Umbilical cord (tissue), 2 donors: ENCODE results near the gene RABGAP1L. TPM values are rescaled to one million over a fixed set of nuclear protein-coding genes. Genes with fewer than 3 reads are reported as not detected.
"Not testable (repeated sequence)": the region's sequence is repeated elsewhere in the genome, so short reads cannot be mapped to it uniquely, and the experiment has no call there.

Source experiments
- DNase-seq: peaks from one replicate; pipeline ENCODE4 v3.0.0-alpha.2; 2015; ENCODE audit warnings: low spot score
- total RNA-seq: library from RNA; depleted of rRNA; stranded (reverse); fragments of >200 nt; gene quantifications from one replicate; pipeline ENCODE4 v1.2.3, GENCODE V29; 2014; ENCODE audit warnings: low replicate concordance; ENCODE audit not compliant: insufficient read depth

The RABGAP1L gene
- total RNA-seq, 1 donor from 2014 or later, result 40.9 TPM

DNA sequence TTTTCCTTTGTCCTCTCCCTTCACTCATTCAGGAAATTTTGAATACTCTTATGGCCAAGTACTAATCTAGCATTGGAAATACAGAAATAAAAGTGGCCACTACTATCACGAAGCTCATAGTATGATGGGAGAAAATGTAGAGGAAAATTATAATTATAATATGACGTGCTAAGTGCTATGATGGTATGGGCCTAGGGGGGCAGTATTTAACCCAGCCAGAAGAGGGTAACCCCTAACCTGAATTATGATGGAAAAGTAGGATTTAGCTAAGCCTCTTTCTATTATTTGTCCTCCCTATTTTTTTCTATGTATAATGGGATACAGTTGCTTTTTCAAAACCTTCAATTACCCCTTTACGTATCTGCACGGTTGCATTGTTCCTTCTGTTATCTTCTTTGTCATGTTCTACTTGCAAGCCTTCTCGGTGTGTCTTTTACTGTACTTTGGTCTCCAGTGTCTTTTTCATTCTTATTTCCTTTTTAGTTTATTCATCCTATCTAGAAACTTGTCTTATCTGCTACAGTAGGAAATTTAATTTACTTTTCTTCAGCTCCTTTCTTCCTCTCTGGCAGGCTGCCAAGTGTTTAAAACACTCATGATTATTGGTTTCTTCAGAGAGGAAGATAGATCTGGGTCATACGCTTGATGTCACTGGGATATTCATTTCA, 199.6 kb downstream of the RABGAP1L start:
- DNase-seq, result no peak

DNA sequence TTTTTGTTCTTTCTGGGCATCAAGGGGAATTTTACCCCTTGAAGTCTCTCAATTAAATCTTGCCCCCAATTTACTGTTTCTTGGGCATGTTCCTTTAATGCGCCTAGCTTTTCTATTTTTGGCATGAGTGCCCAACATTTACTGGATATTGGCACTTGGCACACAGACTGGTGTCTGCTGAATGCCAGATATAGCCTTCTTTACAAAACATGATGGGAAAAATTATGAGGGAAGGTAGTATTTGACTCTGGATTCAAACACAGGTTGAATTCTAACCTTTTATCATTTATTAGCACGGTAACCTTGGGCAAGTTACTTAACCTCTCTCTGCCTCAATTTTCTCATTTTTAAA, 200.1 kb downstream of the RABGAP1L start:
- DNase-seq, result no peak

DNA sequence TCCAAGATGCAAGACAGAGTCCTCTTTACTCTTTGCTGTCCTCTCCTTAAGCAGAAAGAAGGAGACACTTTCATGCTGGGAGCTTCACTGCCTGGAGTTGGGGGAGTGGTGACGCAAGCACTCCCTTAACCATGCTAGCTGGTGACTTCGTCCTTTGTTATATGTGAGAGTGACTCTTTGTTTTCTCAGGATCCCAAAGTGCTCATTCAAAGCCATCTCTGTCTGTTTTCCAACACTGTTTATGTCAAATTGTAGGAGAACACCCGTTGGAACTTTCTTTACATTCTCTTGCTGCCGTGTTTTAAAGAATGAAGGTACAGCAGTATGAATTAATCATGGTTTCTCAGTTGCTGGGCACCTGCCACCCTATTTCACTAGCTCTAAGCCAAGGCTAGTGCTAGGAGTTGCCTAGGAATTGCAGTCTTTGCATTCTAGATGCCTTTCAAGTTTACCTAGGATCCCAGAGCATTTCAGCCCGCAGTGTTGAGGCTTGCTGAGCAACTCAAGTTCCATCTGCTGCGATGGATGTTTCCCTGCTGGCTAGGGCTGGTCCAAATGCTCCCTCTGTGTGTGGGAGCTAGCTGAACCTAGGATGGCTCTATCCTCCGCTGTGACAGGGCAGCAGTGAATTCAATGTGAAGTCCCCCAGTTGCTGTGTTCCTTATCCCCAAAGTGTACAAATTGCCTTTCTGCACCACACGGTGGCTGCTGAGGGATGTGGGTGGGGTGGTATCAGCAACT, 205.8 kb downstream of the RABGAP1L start:
- DNase-seq, result no peak

DNA sequence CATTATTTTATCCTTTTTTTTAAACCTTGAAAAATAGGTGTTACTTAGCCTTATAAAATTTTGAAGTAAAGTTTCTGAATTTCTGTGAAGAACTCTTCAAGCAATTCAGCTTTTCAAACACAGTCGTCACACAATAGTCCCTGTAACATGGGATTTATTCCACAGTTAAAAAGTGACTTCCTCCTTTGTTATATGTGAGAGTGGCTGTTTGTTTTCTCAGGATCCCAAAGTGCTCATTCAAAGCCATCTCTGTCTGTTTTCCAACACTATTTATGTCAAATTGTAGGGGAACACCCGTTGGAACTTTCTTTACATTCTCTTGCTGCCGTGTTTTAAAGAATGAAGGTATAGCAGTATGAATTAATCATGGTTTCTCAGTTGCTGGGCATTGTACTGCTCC, 207.6 kb downstream of the RABGAP1L start:
- DNase-seq, result no peak

DNA sequence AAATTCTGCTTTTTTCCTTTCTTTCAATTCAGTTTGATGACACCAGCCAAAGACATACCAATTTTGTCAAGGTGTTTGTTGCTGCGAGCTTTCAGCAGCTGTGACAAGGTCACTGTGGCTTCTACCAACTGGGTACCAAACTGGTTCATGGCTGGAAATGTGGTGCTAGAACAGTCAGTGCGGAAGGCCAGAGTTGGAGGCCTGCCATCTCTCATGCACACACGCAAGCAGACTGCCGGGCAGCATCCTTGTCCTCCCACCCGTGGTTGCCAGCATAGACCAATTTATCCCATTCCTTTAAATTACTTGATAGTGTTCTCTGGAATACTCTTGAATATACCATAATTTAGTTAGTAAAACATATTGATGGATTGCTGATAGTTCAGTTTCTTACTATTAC, 208.6 kb downstream of the RABGAP1L start:
- DNase-seq, result no peak

DNA sequence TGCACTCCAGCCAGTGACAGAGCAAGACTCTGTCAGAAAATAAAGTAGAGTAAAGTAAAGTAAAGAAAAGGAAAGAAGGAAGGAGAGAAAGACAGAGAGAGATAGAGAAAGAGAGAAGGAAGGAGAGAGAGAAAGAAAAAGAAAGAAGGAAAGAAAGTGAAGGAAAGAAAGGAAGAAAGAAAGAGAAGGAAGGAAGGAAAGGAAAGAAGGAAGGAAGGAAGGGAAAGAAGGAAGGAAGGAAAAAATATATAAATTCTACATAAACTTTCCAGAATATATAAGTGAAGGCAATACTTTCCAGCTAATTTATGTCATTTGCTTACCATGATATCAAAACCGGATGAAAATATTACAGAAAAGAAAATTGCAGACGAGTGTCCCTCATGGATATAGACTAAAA, 216.7 kb downstream of the RABGAP1L start:
- no peak for DNase-seq

DNA sequence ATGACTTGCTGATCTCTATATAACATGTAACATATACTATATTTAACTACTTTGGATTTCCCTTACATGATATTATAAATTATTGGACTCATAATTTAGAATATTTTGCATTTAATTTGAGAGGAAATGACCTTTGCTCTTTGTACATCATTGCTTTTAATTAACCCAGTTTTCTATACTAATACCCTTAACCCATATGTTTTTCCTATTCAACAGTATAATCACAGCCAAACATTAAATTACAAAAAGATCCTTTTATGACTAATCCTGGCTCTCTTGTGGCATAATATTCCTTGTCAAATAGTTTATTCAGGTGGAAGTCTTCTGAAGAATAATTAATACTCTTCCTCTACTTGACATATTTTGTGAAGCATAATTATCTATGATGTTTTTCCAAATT, 232.4 kb downstream of the RABGAP1L start:
- DNase-seq, result no peak

DNA sequence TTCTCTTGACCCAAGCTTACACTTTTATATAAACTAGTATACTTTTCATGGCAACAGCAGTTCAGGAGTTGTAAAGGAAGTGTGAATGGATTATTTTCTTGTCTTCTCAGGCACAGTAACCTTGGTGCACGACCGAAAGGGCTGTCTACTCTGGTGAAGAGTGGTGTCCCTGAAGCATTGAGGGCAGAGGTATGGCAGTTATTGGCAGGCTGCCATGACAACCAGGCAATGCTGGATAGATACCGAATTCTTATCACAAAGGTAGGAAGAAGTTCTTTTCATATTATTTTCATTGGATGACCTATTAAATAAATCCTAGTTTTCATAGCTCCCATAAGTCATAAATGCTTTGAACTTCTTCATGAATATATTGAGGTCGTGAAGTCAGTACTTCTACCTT, 234.6 kb downstream of the RABGAP1L start:
- DNase-seq, result no peak

DNA sequence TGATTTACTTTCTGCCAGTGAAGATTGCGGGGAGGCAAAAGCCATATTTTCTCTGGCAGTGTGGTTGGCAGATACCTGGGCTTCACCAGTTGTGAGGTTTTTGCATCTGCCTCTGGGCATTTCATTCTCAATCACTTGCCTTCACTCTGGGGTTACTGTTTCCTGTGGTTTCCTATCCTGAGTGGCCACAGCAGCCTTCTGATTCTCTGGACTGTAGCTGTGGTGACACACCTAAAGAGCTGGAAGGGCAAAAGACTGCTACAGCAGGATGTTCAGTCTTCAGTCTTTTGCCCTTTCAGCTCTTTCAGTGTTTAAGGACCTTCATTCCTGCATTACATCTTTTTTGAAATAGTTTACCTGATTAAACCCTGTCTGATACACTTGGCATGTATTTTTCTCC, 237.9 kb downstream of the RABGAP1L start:
- no peak for DNase-seq

DNA sequence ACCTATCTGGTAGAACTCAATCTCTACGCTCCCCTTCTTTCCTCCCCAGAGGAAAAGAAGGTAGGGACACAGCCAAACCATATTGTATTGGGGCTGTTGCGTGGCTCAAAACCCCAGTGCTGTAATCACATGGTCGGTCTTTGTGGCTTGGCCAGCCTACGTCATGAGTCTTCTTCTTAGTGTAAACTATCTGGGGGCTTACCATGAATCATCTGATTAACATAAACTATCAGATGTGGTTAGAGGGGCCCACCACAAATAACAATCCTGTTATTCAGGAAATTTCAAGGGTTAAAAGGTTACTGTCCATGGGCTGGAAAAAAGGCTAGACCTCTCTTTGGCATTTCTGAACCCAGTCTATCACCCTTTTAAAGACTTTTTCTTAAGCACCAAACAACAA, 238.9 kb downstream of the RABGAP1L start:
- no peak for DNase-seq

DNA sequence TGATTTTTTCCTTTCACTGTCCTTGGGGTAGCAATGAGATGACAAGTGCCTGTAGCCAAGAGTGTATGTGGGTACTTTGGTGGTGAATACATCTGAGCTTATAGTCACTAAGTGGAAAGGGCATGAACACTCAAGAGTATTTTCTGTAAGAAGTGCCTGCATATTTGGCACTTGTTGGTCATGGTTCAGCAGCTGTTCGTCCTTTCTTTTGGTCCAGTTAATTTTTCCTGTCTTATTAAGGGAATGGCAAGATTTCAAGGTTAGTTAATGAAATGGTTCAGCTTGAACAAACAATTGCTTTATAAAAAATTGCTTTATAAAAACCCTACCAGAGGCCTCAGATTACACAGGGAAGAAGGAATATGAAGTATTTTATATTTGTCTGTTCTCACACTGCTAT, 239.9 kb downstream of the RABGAP1L start:
- no peak for DNase-seq

DNA sequence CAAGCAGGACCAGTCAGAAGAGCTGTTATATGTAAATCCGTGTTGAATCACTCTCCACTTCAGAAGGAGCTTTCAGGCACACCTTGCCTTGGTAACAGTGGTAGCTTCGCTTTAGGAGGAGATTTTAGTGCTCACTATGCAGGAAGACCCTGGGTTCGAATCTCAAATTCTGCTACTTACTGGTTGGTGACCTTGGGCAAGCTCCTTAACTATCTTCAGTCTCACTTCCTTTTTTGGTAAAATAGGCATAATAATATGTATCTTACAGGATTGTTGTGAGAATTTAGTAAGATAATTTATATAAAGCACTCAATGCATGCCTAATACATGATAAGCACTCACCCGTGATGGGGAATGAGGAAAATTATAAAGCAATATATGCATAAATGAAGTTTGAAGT, 241.8 kb downstream of the RABGAP1L start:
- DNase-seq, result no peak

DNA sequence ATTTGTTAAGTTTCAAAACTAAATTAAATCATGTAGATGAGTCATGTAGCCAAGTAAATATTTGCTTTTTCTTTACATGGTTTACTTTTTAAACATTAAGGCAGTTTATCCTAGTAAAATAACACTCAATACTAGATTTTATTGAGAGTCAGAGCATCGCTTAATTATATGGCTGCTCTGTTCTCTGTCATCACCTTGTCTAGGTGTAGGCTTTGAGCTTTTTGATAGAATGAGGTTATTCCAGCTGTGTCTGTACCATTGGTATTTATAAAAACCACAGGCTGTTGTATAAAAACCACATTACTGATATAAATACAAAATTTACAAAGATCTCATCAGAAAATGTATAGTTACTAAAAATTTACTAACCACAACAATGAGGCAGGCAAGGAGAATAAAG, 245.9 kb downstream of the RABGAP1L start:
- DNase-seq, result no peak

DNA sequence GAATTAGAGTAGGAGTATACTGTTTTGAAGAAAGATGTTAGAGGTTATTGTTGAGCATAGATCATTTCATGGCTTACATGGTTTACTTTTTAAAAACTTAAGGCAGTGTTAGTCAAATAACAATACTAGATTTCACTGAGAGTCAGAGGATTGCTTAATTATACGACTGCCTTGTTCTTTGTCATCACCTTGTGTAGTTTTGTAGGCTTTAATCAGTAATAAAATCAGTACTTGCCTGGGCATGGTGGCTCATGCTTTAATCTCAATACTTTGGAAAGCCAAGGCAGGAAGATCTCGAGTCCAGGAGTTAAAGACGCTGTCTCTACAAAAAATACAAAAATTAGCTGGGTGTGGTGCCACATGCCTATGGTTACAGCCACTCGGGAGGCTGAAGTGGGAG, 247.1 kb downstream of the RABGAP1L start:
- DNase-seq, result no peak

DNA sequence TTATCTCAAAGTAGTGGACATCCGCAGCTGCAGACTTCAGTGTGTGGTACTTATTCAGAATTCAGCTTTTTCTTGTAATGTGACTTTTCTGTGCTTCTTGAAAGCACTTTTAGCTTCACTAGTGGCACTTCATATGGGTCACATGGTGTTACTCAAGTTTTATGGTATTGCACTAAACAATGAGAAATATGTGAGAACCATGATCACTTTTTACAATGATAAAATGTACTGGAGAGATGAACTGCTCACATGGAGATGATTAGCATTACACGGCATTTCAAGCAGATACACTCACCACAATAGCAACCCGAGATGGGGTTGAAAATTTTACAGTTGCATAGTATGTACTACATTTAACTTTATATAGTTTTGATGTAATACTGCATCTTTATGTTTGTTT, 248.3 kb downstream of the RABGAP1L start:
- DNase-seq, result no peak

DNA sequence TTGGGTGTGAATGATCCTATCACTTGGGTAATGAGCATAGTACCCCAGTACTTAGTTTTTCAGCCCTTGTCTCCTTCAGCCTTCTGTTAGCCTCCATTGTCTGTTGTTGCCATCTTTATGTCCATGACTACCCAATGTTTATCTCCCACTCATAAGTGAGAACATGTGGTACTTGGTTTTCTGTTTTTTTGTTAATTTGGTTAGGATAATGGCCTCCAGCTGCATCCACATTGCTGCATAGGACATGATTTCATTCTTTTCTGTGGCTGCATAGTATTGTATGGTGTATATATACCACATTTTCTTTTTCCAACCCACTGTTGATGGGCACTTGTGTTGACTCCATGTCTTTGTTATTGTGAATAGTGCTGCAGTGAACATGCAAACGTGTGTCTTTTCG, 248.8 kb downstream of the RABGAP1L start:
- DNase-seq, result no peak

DNA sequence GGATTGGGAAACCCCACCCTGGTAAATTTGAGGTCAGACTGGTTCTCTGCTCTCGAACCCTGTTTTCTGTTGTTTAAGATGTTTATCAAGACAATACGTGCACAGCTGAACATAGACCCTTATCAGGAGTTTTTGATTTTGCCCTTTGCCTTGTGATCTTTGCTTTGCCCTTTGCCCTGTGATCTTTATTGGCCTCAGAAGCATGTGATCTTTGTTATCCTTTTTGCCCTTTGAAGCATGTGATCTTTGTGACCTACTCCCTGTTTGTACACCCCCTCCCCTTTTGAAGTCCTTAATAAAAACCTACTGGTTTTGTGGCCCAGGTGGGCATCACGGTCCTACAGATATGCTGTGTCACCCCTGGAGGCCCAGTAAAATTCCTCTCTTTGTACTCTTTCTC, 250.5 kb downstream of the RABGAP1L start:
- not testable (repeated sequence) for DNase-seq

DNA sequence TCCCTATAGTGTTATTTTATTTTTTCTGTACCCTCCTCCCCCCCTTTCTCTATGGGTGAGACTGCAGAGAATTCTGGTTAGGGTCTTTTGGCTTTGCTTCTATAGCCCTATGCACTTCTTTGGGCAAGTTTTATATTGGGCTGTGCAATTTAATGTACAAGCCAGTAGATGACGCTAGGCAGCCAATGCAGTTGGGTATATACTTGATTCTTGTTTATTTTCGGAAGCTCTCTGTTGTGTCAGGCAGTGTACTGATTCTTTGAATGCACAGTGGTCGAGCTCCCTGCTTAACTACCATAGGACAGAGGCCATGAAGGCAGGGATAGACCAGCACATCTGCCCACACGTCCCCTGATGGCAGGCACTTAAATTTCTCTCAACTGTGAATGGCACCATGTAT, 254.3 kb downstream of the RABGAP1L start:
- DNase-seq, result no peak

DNA sequence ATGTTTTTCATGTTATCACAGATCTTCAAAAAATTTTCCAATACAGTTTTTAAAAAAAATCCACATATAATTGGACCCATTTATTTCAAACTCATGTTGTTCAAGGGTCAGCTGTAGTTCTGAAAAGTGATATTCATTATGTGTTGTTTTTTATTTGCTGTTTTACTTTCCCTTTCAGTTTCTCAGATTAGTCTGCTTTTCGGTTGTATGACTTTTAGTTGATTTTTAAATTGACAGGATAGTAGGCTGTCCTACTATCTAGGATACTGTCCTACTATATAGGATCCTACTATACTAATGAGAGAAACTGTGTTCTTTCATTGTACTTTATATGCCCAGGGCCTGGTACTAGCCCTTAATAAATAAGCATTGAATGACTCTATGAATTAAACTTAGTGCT, 254.9 kb downstream of the RABGAP1L start:
- no peak for DNase-seq

DNA sequence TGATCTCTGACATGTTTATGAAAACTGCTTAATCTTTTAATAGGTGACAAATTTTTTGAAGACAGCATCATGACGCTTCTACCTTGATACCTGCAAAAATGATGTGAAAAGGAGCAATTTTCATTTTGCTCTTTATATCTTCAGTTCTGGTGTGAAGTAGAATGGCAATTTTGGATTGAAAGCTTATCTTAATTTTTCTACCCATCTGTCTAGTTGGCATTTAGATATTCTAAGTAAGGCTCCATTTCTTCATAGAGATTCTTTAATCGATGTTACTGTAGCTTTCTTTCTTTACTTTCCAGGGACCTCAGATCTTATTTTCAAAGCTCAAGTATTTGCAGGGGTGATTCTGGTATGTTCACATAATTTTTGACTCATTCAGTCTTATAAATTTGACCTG, 256.2 kb downstream of the RABGAP1L start:
- DNase-seq, result no peak

DNA sequence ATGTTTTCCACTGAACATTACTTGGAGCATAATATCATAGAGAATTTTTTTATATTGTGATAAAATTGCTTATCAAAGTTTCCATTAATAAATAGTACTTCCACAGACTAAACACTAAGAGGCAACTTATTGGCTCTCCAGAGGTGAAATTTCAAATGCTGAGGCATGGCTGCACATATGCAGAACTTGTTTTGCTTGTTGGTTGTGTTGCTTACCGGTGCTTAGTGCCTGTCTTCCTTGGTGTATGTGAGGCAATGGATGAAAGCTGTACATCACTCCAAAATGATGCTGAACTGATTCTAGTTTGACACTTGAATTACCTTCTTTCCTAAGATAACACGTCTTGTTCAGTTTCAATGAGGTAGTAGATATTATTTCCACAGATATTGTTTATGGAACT, 258.6 kb downstream of the RABGAP1L start:
- DNase-seq, result no peak

DNA sequence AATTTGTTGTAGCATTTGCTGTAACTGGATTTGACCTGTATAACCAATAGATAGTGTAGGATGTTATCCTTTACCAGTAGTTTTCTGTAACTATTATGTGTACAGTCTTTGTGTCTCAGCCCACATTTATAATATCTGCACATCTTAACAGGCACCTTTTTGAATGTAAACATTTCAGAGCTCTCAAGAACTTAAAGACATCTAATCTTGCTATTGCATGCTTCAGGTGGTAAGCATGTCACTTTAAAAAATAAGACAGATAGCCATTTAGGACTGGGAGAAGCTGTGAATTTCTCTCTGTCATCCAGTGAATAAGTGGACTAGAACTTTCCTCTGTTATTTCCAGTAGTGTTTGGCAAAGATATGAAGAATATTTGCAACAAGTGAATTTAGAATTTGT, 265.8 kb downstream of the RABGAP1L start:
- DNase-seq, result no peak

DNA sequence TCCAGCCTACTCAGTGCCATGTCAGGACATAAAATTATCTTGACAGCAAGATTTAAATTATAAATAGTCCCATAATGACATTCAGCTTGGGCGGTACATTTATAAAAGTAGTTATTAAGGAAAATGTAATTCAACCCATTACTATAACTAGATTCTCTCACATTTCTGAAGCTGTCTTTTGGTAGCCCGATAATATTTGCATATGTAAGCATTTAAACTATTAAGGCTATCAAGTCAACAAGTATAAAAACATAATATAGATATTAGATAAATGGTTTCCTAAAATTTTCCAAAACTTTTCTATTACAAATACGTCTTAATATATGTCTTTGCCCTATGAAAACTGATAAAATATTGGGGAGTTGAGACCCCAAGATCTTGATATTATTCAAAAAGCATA, 266.8 kb downstream of the RABGAP1L start:
- DNase-seq, result no peak

DNA sequence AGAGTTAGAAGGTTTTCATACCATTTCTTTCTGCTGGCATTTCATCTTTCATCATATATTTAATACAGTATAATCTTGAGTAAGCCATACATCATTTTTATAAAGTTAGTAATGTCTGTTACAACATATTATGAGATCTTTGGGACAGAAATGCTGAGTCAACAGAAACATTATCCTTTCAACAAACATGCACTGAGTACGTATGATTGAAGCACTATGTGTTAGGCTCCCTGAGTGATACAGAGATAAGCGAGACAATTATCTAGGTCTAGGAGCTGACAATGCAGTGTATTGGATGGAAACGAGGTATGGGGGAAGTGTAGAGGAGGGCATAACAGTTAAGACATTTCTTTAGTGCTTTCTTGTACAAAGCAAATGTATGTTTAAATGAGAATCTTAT, 268.7 kb downstream of the RABGAP1L start:
- DNase-seq, result peak; percentile 49
